Neural cell (in vitro differentiated cells): Measurements from ENCODE around the gene SNX24.
A peak's percentile ranks its signal among the peaks of the same experiment; 100 is the strongest.

Source experiments
- EZH2 ChIP-seq: fragments of 200-600, 300-800 bp; shearing (Covaris generic), sonication (generic); IDR thresholded peaks from 2 replicates; pipeline ENCODE4 v1.6.1; 2014; ENCODE audit warnings: antibody characterized with exemption, low read length, borderline replicate concordance, mild to moderate bottlenecking; ENCODE audit not compliant: insufficient read depth, poor library complexity, severe bottlenecking
- MXI1 ChIP-seq: fragments of 450-650 bp; conservative IDR thresholded peaks from 2 replicates; pipeline ENCODE4 v1.6.1; 2014; ENCODE audit warnings: antibody characterized with exemption, mild to moderate bottlenecking; ENCODE audit not compliant: poor library complexity, severe bottlenecking
- POLR2AphosphoS5 ChIP-seq: IDR thresholded peaks from 2 replicates; pipeline ENCODE4 v1.6.1; 2012
- RAD21 ChIP-seq: fragments of 450-650 bp; conservative IDR thresholded peaks from 2 replicates; pipeline ENCODE4 v1.6.1; 2014; ENCODE audit warnings: antibody characterized with exemption, mild to moderate bottlenecking, moderate library complexity
- REST ChIP-seq: IDR thresholded peaks from 2 replicates; pipeline ENCODE4 v1.6.1; 2012; ENCODE audit warnings: borderline replicate concordance
- SMC3 ChIP-seq: fragments of 450-650 bp; conservative IDR thresholded peaks from 2 replicates; pipeline ENCODE4 v1.6.1; 2014; ENCODE audit warnings: antibody characterized with exemption, mild to moderate bottlenecking, moderate library complexity; ENCODE audit not compliant: poor library complexity
- TAF1 ChIP-seq: IDR thresholded peaks from 2 replicates; pipeline ENCODE4 v1.6.1; 2012; ENCODE audit warnings: low read depth
- TF ChIP-seq, protein P1 (sequence below): fragments of 450-650 bp; IDR thresholded peaks from 2 replicates; pipeline ENCODE4 v1.5.1; 2014; ENCODE audit warnings: antibody characterized with exemption, mild to moderate bottlenecking, moderate library complexity; ENCODE audit not compliant: poor library complexity, severe bottlenecking

- TF ChIP-seq POLR2AphosphoS5 (peak; percentile 72), EZH2 (no peak), TAF1 (no peak), REST (no peak), RAD21 (no peak), SMC3 (no peak), MXI1 (no peak)
- TF ChIP-seq, protein P1, sequence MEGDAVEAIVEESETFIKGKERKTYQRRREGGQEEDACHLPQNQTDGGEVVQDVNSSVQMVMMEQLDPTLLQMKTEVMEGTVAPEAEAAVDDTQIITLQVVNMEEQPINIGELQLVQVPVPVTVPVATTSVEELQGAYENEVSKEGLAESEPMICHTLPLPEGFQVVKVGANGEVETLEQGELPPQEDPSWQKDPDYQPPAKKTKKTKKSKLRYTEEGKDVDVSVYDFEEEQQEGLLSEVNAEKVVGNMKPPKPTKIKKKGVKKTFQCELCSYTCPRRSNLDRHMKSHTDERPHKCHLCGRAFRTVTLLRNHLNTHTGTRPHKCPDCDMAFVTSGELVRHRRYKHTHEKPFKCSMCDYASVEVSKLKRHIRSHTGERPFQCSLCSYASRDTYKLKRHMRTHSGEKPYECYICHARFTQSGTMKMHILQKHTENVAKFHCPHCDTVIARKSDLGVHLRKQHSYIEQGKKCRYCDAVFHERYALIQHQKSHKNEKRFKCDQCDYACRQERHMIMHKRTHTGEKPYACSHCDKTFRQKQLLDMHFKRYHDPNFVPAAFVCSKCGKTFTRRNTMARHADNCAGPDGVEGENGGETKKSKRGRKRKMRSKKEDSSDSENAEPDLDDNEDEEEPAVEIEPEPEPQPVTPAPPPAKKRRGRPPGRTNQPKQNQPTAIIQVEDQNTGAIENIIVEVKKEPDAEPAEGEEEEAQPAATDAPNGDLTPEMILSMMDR, result no peak
Measured at GRCh38 chr5:122942164-122942914, 96.9 kb downstream of the SNX24 start.
